ENCODE results near the gene CHDH.

DNA sequence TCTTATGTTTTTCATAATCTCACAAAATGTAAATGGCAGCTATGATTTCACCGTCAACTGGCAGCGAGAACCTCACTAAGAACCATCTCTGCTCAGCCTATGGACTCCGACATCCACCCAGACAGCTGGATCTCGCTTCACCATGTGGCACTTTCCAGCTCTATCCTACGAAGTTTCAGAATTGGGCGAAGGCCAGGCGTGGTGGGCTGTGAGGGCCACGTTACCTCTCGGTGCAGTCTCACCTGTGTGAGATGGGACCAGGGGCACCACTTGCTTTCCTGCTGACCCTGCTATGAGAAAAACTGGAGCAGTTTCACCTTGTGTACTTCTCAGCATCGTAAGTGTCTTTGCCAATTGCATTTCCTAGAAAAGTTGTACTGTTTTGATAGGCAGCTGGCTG is 32.3 kb downstream of the CHDH start:
- TF ChIP-seq CTCF (IDR thresholded peaks at IDR 0.05) (no peak), POLR2A (IDR thresholded peaks at IDR 0.05; ENCODE audit: low read length) (no peak), CHD2 (IDR thresholded peaks at IDR 0.05; ENCODE audit: low read length, partially characterized antibody) (no peak)
- TF ChIP-seq, protein P1, sequence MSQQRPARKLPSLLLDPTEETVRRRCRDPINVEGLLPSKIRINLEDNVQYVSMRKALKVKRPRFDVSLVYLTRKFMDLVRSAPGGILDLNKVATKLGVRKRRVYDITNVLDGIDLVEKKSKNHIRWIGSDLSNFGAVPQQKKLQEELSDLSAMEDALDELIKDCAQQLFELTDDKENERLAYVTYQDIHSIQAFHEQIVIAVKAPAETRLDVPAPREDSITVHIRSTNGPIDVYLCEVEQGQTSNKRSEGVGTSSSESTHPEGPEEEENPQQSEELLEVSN (IDR thresholded peaks at IDR 0.05; ENCODE audit: borderline replicate concordance, low read depth) = no peak

Data from A549 (cell line).